Measurements from ENCODE around the gene CELA2B. TPM values are rescaled to one million over a fixed set of nuclear protein-coding genes. Genes with fewer than 3 reads are reported as not detected.

CELA2B gene
- total RNA-seq, 2 donors from 2014 or later, result not detected

DNA sequence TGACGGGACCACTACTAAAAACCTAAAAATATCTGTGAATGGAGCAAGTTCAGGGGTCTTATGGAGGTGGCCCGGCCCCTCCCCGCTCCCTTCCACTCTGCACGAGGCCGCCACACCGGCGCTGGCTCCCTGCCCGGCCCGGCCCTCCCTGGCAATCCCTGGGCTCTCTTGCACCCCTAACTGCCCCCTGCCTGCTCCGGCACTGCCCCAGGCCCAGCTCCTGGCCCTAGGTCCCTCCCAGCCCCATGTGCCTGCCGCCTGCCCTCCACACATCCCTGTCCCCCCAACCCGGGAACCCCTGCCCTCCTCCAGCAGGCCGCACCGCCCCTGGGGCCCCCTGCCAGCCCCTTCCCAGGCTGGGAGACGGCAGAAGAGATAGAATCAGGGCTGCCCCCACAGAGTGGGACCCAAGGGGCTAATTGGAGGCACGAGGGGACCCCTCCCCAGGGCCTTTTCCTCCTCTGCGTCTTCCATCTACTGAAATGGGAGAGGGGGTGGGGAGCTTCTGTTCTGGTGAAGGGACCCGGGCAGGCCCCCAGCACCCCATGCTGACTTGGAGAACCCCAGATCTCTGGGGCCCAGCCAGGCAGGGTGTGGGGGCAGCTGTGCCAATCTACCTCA is 47.0 kb upstream of the CELA2B start:
- Mint-ChIP-seq H3K27ac (no peak overlapping the region), H3K4me3 (no peak overlapping the region), H3K9me3 (no peaks in the 10 kb centered on the region), H3K36me3 (ENCODE audit: low read depth) (peaks cover 24% of the 10 kb centered on the region), H3K4me1 (peaks cover 4% of the 10 kb centered on the region), H3K27me3 (ENCODE audit: insufficient read depth) (no peaks in the 10 kb centered on the region)
- no peak for DNase-seq
- no peak overlapping the region for H3K4me3 ChIP-seq (ENCODE audit: low read length)
- H3K4me1 ChIP-seq (ENCODE audit: control insufficient read depth, insufficient read depth, low read length), result no peaks in the 10 kb centered on the region
- no peak overlapping the region for H3K27ac ChIP-seq (ENCODE audit: low read depth, low read length)
- TF ChIP-seq, protein P1, sequence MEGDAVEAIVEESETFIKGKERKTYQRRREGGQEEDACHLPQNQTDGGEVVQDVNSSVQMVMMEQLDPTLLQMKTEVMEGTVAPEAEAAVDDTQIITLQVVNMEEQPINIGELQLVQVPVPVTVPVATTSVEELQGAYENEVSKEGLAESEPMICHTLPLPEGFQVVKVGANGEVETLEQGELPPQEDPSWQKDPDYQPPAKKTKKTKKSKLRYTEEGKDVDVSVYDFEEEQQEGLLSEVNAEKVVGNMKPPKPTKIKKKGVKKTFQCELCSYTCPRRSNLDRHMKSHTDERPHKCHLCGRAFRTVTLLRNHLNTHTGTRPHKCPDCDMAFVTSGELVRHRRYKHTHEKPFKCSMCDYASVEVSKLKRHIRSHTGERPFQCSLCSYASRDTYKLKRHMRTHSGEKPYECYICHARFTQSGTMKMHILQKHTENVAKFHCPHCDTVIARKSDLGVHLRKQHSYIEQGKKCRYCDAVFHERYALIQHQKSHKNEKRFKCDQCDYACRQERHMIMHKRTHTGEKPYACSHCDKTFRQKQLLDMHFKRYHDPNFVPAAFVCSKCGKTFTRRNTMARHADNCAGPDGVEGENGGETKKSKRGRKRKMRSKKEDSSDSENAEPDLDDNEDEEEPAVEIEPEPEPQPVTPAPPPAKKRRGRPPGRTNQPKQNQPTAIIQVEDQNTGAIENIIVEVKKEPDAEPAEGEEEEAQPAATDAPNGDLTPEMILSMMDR (conservative IDR thresholded peaks at IDR 0.05), result no peak
- WGBS, 2 experiments (ENCODE audit: insufficient coverage in 1 of 2, insufficient read length in 1 of 2), result 89 to 94% methylated on average over 6 to 17 of the region's 18 CpGs
- H3K36me3 ChIP-seq (ENCODE audit: control insufficient read depth, insufficient read depth, low read length), result peaks cover 15% of the 10 kb centered on the region
- H3K9ac ChIP-seq (ENCODE audit: extremely low read depth, low read length, poor library complexity, severe bottlenecking), result no peak overlapping the region
- H3K9me3 ChIP-seq (ENCODE audit: control insufficient read depth, low read length), result no peaks in the 10 kb centered on the region
- no peaks in the 10 kb centered on the region for H3K27me3 ChIP-seq (ENCODE audit: control insufficient read depth, insufficient read depth, low read length, poor library complexity, severe bottlenecking)

DNA sequence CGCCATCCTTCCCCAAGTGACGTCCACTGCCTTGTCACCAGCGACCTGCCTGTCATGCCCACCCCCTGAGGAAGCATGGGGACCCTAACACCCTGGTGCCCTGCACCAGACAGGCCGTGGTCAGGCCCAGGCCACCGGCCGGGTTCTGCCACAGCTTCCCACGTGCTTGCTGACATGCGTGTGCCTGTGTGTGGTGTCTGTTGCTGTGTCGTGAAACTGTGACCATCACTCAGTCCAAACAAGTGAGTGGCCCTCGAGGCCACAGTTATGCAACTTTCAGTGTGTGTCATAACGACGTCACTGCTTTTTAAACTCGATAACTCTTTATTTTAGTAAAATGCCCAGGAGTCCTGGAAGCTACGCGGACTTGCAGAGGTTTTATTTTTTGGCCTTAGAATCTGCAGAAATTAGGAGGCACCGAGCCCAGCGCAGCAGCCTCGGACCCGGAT is 46.2 kb upstream of the CELA2B start:
- Histone ChIP-seq H3K9ac (ENCODE audit: extremely low read depth, low read length, poor library complexity, severe bottlenecking) (no peak overlapping the region), H3K36me3 (ENCODE audit: control insufficient read depth, insufficient read depth, low read length) (peaks cover 15% of the 10 kb centered on the region), H3K27ac (ENCODE audit: low read depth, low read length) (no peak overlapping the region), H3K9me3 (ENCODE audit: control insufficient read depth, low read length) (no peaks in the 10 kb centered on the region), H3K4me1 (ENCODE audit: control insufficient read depth, insufficient read depth, low read length) (no peaks in the 10 kb centered on the region), H3K4me3 (ENCODE audit: low read length) (no peak overlapping the region), H3K27me3 (ENCODE audit: control insufficient read depth, insufficient read depth, low read length, poor library complexity, severe bottlenecking) (no peaks in the 10 kb centered on the region)
- Mint-ChIP-seq H3K36me3 (ENCODE audit: low read depth) (peaks cover 19% of the 10 kb centered on the region), H3K4me1 (peaks cover 4% of the 10 kb centered on the region), H3K27ac (no peak overlapping the region), H3K27me3 (ENCODE audit: insufficient read depth) (no peaks in the 10 kb centered on the region), H3K4me3 (no peak overlapping the region), H3K9me3 (no peaks in the 10 kb centered on the region)
- TF ChIP-seq, protein P1 (conservative IDR thresholded peaks at IDR 0.05), result no peak
- no peak for DNase-seq
- WGBS, 2 experiments (ENCODE audit: insufficient coverage in 1 of 2, insufficient read length in 1 of 2), result 95 to 96% methylated on average over 15 to 19 of the region's 19 CpGs

DNA sequence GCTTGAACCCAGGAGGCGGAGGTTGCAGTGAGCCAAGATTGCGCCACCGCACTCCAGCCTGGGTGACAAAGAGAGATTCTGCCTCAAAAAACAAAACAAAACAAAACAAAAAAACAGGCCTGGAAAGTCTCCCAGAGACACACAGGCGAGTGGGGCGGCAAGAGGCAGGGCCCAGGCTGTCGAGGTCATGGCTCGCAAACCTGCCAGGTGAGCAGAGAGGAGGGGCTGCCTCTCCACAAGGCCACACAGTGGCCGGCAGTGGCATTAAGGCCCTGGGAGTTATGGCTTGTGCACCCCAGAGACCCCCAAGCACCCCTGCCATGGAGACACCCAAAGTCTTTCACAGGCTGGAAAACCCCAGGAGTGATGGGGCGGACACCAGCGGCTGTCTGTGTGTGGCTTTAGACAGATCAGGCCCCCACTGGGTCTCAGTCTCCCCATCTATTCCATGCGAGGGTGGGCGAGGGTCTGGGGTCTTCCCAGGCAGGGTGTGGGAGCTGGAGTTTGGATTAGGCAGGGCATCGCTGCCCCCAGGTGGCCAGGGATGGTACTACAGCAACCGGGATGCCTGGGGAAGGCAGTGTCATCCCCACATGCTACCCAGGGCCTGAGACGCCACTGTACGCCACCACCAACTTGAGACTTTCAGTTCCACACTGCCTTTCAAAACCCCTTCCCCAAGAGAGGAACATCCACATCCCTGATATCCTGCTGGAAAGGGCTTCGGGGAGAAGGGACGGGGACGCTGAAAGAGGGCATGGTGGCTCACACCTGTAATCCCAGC is 44.9 kb upstream of the CELA2B start:
- Histone ChIP-seq H3K36me3 (ENCODE audit: control insufficient read depth, insufficient read depth, low read length) (peaks cover 7% of the 10 kb centered on the region), H3K27ac (ENCODE audit: low read depth, low read length) (no peak overlapping the region), H3K9me3 (ENCODE audit: control insufficient read depth, low read length) (no peaks in the 10 kb centered on the region), H3K4me3 (ENCODE audit: low read length) (no peak overlapping the region), H3K9ac (ENCODE audit: extremely low read depth, low read length, poor library complexity, severe bottlenecking) (no peak overlapping the region), H3K27me3 (ENCODE audit: control insufficient read depth, insufficient read depth, low read length, poor library complexity, severe bottlenecking) (no peaks in the 10 kb centered on the region), H3K4me1 (ENCODE audit: control insufficient read depth, insufficient read depth, low read length) (no peaks in the 10 kb centered on the region)
- H3K9me3 Mint-ChIP-seq, result no peaks in the 10 kb centered on the region
- peaks cover 13% of the 10 kb centered on the region for H3K36me3 Mint-ChIP-seq (ENCODE audit: low read depth)
- no peaks in the 10 kb centered on the region for H3K27me3 Mint-ChIP-seq (ENCODE audit: insufficient read depth)
- peak; percentile 97 for DNase-seq
- peaks cover 4% of the 10 kb centered on the region for H3K4me1 Mint-ChIP-seq
- no peak overlapping the region for H3K27ac Mint-ChIP-seq
- TF ChIP-seq, protein P1 (conservative IDR thresholded peaks at IDR 0.05), result peak; percentile 93
- H3K4me3 Mint-ChIP-seq, result no peak overlapping the region
- 66 to 91% methylated on average over 7 to 19 of the region's 19 CpGs for WGBS, 2 experiments (ENCODE audit: insufficient coverage in 1 of 2, insufficient read length in 1 of 2)

All from endodermal cell (in vitro differentiated cells).